GM04504 (cell line): ENCODE results near the gene MCTP2.
"Not testable (repeated sequence)": the region's sequence is repeated elsewhere in the genome, so short reads cannot be mapped to it uniquely, and the experiment has no call there.

Experiments
- DNase-seq: peaks from one replicate; pipeline ENCODE4 v3.0.0-alpha.2; 2012; ENCODE audit warnings: low read depth

MCTP2 gene

DNA sequence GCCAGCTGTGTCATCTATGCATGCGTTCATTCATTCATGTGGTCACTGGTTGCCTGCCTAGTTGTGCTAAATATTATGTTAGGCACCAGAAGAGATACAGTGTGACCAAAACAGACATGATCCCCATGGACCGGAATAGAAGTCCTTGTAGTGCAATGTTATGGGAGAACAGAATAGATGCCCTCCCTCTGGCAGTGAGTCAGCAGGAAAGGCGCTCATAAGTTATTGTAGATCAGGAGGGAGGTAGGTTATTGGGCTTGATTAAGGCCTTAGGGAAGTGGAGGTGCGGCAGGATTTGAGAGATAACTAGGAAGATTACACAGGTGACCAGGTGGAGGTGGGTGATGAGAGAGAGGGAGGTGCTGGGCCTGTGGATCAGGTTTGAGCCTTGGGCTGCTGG, 5.2 kb downstream of the MCTP2 start:
- no peak for DNase-seq

DNA sequence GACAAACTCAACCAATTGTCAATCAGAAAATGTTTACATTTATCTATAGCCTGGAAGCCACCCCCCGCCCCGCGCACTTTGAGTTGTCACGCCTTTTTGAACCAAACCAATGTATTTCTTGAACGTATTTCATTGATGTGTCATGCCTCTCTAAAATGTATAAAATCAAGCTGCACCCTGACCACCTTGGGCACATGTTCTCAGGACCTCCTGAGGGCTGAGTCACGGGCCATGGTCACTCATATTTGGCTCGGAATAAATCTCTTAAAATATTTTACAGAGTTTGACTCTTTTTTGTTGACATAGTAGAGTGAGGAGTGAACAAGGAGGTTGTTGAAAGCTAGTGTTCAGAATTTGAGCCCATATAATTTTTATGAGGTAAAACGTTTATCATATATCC, 6.5 kb downstream of the MCTP2 start:
- DNase-seq: no peak

DNA sequence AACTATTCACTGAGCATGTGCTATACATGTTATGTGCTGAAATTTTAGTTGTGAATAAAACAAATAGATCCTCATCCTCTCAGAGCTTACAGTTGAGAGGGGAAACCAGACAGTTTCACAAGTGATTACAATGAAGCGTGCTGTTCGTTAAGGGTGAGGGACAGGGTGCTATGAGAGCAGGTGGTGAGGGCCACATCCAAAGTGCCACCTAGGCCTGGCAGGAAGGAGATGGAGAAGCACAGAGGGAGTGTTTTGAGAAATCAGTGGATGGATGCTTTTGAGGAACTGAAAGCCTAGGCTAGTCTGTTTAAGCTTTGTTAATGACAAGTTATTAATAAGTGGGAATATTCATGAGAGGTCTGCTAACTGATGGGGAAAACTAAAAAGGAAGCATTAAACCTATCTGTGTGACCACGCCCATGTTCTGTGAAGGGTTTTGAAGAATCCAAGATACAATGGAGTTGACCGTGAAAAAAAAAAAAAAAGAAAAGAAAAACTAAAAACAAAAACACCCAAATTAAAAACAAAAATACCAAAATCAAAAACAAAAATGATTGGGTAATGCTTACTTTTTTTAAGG, 7.3 kb downstream of the MCTP2 start:
- DNase-seq: no peak

GRCh38 chr15:94239474-94239873, 8.1 kb downstream of the MCTP2 start:
- no peak for DNase-seq

GRCh38 chr15:94240480-94240879, 9.1 kb downstream of the MCTP2 start:
- DNase-seq: no peak

DNA sequence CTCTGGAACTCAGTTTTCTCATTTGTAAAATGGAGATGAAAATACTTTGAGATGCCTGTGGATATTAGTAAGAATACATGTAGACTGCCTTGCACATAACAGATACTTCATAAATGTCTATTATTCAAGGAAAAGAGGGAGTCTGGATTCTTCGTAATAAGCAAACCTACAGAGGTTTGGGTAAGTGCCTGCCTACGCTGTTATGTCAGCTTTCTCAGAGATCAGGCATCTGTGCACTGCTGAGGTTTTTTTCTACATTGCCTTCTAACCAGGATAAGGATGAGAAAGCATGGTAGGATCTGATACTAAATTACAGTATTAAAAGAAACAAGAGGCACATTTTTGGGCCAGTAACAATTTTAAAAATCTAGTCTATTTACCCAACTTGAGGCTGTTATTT, 10.9 kb downstream of the MCTP2 start:
- no peak for DNase-seq

DNA sequence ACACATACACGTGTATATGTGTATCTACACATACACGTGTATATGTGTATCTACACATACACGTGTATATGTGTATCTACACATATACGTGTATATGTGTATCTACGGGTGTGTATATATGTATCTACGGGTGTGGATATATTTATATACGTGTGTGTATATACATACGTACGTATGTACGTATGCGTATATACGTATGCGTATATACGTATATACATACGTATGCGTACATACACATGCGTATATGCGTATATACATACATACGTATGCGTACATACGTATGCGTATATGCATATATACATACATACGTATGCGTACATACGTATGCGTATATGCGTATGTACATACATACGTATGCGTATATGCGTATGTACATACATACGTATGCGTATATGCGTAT, 11.6 kb downstream of the MCTP2 start:
- DNase-seq: not testable (repeated sequence)

GRCh38 chr15:94243418-94243817, 12.1 kb downstream of the MCTP2 start:
- DNase-seq: no peak

- DNase-seq: no peak
These were observed 14.7 kb downstream of the MCTP2 start for GRCh38 chr15:94246016-94246415.

DNA sequence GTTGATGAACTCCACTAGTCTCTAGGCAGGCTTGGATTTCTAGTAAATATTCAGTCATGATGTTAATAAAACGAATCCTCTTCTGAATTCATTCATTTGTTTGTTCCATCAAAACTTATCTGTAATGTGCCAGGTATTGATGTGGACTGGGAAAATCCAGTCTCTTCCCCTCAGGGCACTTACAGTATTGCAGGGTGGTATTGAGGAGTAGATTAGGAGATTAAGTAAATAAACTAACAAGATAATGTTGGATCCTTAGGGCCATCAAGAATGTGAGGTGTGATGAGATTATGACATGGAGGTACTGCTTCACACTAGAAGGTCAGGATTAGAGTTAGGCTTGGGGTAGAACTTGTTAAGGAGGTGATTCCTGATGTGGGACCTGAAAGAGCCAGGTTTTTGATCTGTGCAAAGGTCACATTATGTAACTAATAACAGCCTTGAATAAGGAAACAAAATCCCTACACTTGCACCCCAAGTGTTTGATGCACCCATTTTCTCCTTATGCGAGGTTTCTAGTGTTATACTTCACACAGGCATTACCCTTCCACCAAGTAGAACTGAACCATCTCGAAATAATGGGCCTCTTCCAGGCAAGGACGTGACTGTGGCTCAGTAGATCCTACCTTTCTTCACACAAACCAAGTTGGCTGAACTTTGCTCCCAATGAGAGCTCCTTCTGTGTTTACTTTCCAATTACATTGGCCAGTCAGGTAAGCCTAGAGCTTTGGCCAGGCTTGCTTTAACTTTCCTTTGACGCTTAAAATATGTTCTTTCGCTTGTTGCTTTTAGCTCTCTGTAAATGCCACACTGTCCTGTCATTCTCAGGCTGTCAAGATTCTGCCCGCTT, 16.7 kb downstream of the MCTP2 start:
- no peak for DNase-seq

- DNase-seq: no peak
These were observed 19.4 kb downstream of the MCTP2 start for GRCh38 chr15:94250801-94251200.

- DNase-seq: no peak
These were observed 20.9 kb downstream of the MCTP2 start for GRCh38 chr15:94252223-94252766.

DNA sequence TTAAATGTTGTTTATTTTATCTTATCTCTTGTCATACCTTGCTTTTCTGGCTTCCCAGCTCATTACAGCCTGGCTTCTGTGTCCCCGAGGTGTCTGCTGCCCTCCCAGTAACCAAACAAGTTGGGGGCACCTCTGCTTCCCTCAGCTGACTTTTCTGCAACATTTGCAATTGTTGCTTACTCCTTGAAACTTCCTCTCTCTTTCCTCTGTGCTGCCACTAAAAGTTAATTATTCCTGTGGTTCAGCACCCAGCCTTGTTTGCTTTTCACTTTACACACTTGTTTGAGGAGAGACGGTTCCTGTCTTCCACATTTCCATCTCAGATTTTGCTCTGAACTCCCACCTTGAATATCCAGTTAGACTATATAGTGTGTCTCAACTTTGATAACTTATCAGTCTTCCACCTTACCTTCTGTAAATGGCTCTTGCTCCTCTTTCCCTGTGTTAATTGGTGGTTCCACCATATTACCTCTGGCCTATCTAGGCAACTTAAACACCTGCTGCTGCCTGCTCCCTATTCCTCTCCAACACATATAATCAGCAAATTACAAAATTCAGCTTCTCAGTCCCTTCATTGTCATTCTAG, 21.6 kb downstream of the MCTP2 start:
- no peak for DNase-seq

- no peak for DNase-seq
These were observed 22.4 kb downstream of the MCTP2 start for GRCh38 chr15:94253742-94254141.

DNA sequence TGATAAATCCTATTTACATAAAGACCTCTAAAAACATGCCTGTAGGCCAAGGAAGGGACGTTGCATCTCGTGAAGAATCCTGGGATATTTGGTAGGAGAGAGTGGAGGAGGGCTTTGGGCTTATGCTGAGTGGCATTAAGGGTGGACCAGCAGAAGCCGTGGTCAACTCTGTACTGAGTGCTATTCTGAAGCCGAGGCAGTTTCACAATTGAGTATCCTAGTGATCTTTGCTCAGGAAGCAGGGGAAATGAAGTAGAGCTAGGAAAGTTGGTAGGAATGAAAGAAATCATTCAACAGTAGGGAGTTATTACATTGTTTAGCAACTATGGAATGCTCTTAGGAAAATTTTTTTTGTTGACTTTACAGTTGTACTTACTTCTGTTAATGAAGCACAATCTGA, 24.2 kb downstream of the MCTP2 start:
- DNase-seq: no peak

DNA sequence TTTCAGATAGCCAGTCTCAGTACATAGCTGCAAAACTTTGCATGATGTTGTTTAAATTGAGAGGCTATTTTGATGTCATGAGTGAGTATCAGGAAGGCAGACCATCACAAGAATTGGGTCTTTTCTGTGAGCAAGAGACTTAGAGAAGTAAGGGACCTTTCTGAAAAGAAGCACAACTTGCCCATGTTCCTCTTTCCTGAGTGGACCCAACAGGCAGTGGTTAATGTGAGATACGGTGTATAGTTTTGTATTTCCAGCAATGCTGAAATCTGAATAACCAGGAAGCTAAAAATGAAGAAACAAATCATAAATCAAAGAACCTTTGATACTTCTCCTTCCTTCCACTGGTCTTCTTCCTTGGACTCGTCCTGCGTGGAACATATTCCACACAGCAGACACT, 25.1 kb downstream of the MCTP2 start:
- no peak for DNase-seq

- DNase-seq: not testable (repeated sequence)
These were observed 26.4 kb downstream of the MCTP2 start for GRCh38 chr15:94257776-94258175.

- DNase-seq: no peak
These were observed 26.9 kb downstream of the MCTP2 start for GRCh38 chr15:94258246-94258645.

- DNase-seq: no peak
These were observed 27.9 kb downstream of the MCTP2 start for GRCh38 chr15:94259121-94259751.

GRCh38 chr15:94259863-94260262, 28.5 kb downstream of the MCTP2 start:
- DNase-seq: no peak

DNA sequence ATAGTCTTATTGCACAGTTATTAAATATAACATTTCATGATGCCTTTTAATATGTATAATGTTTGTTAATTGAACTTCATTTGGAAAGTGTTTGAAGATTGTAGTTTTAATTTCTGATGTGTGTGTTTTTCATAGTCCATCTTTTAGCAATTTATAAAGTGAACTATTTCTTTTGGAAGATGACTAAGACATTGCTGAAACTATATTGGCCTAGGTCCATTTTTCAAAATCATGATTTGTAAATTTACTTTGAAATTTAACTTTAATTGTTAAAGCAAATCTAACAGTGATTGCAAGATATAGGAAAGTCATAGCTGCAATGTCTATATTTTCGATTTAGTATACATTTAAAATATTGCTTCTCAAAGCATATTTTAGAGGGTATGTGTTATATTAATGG, 30.8 kb downstream of the MCTP2 start:
- no peak for DNase-seq
